Central memory CD4-positive, alpha-beta T cell (primary cell): ENCODE measurements around the gene ABR.
"Not testable (repeated sequence)": the region's sequence is repeated elsewhere in the genome, so short reads cannot be mapped to it uniquely, and the experiment has no call there.

Experiments
- DNase-seq: peaks from one replicate; pipeline ENCODE4 v3.0.0; 2022

ABR gene

GRCh38 chr17:1173432-1174262 lies 6.1 kb downstream of the ABR start:
- no peak for DNase-seq

DNA sequence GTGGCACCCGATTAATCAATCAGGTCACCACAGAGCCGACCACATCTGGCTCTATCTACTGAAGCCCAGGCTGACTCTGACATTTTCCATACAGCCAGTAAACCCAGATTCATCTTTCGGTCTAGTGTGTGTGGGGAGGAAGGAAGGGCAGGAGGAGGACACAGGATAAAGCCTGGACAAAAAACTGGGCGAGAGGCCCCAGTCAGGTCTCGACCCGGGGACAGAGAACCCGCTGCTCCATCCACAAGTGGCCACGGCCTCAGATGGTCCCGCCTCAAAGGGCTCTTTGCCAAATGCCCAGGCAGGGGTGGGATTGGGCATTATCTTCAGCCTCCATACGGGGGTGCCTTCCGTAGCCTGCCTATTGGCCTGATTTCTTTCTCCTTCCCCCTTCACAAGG lies 7.8 kb downstream of the ABR start:
- DNase-seq: no peak

GRCh38 chr17:1170739-1171138 lies 9.0 kb downstream of the ABR start:
- DNase-seq: no peak

- DNase-seq: no peak
Observed at GRCh38 chr17:1169929-1170312, 9.9 kb downstream of the ABR start.

GRCh38 chr17:1169221-1169928 lies 10.4 kb downstream of the ABR start:
- no peak for DNase-seq

DNA sequence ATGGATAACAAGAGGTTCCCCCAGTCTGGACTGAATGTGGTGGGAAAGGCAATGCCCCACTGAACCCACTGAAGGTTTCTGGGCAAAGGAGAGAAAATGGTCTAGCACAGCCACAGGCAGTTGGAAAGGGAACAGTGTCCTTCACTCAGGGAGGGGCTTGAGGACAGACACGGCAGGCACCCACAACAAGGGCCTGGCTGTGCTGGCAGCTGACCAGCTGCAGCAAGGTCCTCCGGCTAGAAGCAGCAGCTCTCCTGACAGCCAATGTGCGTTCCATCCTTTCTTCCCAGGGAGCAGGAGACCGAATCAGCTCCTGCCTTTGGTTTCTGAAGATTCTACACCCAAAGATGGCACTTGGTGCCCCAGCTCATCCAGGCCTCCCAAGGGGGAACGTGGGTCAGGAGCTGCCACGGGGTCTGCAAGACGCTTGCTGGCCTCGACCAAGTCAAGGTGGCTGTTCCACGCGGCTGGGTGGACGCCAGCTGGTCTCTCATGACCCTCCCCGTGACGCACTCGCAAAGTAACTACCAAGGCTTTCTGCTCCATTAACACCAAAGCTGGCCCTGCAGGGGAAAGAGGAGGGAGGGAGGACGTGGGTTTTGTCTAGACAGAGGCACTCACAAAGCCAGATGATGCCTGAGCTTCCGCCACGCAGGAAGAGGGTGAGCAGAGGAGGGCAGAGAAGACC lies 11.1 kb downstream of the ABR start:
- DNase-seq: no peak

GRCh38 chr17:1166276-1166675 lies 13.5 kb downstream of the ABR start:
- no peak for DNase-seq

- no peak for DNase-seq
Observed at GRCh38 chr17:1165836-1166235, 13.9 kb downstream of the ABR start.

GRCh38 chr17:1164935-1165556 lies 14.7 kb downstream of the ABR start:
- DNase-seq: no peak

DNA sequence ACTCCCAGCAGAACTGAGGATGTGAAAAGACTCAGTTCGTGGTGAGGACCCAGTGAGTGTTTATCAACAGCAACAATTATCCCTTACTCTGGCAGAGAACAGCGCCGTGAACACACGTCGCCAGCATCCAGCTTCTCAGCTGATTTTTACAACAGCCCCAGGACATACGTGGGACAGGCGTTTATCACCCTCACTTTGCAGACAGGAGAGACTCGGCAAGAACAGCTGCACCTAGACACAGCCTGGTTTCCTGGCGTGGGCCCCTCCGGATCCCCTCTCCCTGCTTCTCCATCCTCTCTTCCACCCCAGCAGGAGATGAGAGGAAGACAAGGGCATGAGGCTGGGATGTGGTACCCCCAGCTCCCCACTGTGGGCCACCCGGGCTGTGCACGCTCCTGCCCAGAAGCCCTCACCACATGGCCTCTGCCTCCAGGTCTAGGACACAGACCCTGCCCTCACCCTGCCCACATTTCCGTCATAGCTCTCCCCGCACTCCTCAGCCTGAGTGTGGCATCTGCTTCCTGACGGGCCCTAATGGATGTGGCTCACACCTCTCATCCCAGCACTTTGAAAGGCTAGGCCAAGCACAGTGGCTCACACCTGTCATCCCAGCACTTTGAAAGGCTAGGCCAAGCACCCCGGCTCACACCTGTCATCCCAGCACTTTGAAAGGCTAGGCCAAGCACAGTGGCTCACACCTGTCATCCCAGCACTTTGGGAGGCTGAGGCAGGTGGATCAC lies 17.5 kb downstream of the ABR start:
- no peak for DNase-seq

DNA sequence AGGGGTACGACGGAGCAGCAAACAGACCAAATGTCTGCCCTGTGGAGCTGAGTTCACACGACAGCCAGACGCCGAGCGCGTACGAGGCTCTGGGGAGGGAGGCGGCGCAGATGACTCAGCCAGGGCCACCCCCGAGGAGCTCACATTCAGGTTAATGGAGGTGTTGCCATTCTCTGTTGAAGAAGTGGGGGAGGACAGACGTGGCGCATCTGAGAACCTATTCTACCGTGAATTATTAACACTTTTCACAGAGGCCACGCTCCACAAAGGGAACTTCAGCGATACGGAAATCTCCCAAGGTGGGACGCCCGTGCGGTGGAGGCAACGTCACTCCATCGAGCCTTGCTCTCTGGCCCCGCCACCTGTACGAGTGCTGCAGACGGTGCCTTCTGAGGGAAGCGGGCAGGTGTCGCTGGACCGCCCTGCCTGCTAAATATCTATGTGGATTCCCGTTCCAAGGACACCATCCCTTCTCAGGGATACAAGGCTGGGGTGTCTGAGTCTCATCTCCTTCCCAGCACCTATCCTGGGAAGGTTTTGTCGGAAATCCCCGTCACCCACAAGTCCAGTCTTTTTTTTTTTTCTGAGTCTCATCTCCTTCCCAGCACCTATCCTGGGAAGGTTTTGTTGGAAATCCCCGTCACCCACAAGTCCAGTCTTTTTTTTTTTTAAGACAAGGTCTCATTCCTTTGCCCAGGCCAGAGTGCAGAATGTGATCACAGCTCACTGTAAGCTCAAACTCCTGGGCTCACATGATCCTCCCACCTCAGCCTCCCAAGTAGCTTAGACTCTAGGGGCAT lies 19.0 kb downstream of the ABR start:
- no peak for DNase-seq

- DNase-seq: no peak
Observed at GRCh38 chr17:1159431-1160180, 20.2 kb downstream of the ABR start.

DNA sequence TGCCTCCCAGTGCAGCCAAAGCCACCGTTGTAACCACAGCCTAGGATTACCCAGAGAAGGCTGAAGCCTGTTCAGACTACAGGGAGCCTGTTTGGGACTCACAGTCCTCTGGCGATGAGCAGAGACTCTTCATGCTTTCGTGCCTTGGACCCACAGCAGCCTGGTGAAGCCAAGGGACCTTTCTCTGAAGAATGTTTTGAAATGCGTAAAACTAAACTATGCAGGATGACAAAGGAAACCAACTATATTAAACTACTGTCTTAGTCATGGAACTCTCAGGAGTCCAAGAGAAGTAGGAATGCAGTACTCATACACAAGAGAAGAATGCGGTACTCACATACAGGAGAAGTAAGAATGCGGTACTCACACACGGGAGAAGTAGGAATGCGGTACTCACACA lies 20.9 kb downstream of the ABR start:
- DNase-seq: no peak

DNA sequence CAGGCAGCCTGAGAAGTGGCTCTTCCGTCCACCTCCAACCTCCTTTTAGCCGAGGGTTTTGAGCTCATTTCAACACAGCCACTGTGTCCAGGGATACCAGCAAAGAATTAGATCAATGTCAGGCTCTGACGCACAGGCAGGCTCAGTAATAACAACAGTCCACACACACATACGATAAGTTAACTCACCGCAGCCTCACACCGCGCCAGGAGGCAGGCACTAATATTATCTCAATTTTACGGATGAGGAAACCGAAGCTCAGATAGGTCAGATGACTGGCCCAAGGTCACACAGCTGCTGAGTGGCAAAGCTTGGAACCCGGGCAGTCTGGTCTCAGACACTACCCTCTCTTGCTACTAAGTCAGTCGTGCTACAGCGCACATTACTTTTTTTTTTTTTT lies 22.9 kb downstream of the ABR start:
- DNase-seq: no peak

- DNase-seq: no peak
Observed at GRCh38 chr17:1154704-1155103, 25.1 kb downstream of the ABR start.

GRCh38 chr17:1153795-1154546 lies 25.8 kb downstream of the ABR start:
- DNase-seq: no peak

DNA sequence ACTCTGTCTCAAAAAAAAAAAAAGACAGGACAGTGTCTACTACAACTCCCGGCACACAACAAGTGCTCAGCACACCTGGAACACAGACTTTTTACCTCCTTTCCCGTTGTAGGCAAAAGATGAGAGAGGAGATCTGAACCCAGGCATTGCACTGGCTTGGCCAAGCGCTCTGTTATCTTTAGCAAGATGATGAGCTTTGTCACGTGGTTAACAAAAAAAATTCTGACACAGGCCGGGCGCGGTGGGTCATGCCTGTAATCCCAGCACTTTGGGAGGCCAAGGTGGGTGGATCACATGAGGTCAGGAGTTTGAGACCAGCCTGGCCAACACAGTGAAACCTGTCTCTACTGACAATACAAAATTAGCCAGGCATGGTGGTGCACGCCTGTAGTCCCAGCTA lies 27.2 kb downstream of the ABR start:
- not testable (repeated sequence) for DNase-seq

GRCh38 chr17:1150863-1151600 lies 28.7 kb downstream of the ABR start:
- no peak for DNase-seq

DNA sequence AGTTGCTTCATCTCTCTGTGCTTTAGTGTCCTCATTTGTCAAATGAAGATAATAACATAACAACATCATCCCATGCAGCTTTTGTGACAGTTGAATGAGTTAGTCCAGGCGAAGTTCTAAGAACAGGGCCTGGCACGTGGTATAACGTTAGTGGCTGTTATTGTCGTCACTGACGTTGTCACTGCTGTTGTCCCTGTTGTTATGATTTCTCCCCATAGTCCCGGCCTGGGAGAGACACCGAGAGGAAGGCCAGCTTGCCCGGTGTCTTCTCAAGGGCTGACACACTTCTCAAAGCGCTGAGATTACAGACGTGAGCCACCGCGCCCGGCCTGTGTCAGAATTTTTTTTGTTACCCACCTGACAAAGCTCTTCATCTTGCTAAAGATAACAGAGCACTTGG lies 29.9 kb downstream of the ABR start:
- DNase-seq: no peak

DNA sequence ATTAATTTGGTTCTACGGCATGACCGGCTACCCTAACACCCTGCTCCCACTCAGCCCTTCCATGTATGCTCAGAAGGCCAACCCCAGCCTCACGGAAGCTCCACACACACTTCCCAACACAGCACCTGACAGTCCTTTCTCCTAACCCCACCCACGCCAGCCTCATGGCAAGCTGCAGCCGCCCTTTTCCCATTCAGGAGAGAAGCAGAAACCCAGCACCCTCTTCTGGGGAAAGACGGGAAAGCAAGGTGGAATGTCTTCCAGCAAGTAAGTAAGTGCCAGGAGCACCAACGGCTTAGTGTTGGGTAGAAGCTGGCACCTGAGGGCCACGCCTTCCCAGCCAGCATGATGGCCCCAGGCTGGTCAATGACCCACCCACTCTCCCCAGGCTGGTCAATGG lies 32.1 kb downstream of the ABR start:
- DNase-seq: no peak
